DMS 273 (cell line): Measurements from ENCODE around the gene CALHM1.
"Not testable (repeated sequence)": the region's sequence is repeated elsewhere in the genome, so short reads cannot be mapped to it uniquely, and the experiment has no call there.

ENCODE experiments used
- DNase-seq: peaks from one replicate; lab custom pipeline; 2025; ENCODE audit not compliant: unreplicated experiment; lab: John Stamatoyannopoulos, UW

The CALHM1 gene

GRCh38 chr10:103433858-103434257 lies 24.8 kb downstream of the CALHM1 start:
- no peak for DNase-seq

- no peak for DNase-seq
Measured at GRCh38 chr10:103431902-103432301, 26.8 kb downstream of the CALHM1 start.

GRCh38 chr10:103429647-103430046 lies 29.1 kb downstream of the CALHM1 start:
- no peak for DNase-seq

- DNase-seq: no peak
Measured at GRCh38 chr10:103428989-103429643, 29.6 kb downstream of the CALHM1 start.

GRCh38 chr10:103427866-103428265 lies 30.8 kb downstream of the CALHM1 start:
- no peak for DNase-seq

- no peak for DNase-seq
Measured at GRCh38 chr10:103423748-103424147, 35.0 kb downstream of the CALHM1 start.

GRCh38 chr10:103419101-103419500 lies 39.6 kb downstream of the CALHM1 start:
- DNase-seq: no peak

GRCh38 chr10:103417601-103418000 lies 41.1 kb downstream of the CALHM1 start:
- DNase-seq: no peak

GRCh38 chr10:103417148-103417469 lies 41.6 kb downstream of the CALHM1 start:
- not testable (repeated sequence) for DNase-seq

- DNase-seq: peak; percentile 70
Measured at GRCh38 chr10:103416436-103417147, 42.1 kb downstream of the CALHM1 start.

- no peak for DNase-seq
Measured at GRCh38 chr10:103415581-103415980, 43.1 kb downstream of the CALHM1 start.

- no peak for DNase-seq
Measured at GRCh38 chr10:103413564-103413963, 45.1 kb downstream of the CALHM1 start.
